ENCODE results near the gene NFYC.

NFYC gene

DNA sequence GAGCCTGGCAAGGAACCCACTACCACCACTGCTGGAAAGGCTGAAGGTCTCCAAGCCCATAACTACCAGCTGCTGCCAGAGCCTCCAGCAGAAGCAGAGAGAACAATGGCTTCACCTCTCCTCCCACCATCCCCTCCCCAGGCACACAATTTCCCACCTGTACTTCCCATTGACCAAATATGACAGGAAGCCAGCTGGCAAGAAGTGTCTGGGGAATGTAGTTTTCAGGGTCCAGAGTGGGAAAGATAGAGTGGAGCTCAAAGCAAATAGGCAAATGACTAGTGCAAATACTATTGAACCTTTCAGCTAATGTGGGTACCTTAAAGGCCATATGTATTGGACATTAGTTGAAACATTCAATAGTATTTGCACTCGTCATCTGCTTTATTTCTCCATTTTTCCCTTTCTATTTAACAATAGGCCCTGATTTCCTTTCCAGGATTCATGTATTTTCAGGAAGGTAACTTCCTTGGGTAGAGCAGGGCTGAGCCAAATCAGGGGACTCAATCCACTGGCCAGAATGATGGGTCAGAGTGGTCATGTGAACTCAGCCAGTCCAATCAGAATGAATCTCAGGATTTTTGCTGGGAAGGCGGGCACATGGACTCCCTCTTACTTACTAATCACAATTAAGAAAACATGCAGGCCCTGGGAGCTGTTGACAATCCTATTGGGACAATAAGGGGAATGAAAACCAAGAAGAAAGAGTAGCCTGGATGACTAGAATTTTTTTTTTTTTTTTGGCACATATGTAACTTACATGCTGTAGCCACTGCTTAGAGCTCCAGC is 12.1 kb upstream of the NFYC start:
- no peak overlapping the region for H3K4me3 ChIP-seq (ENCODE audit: low read depth, low read length)
- no peak for DNase-seq (ENCODE audit: low read depth, low spot score)
- TF ChIP-seq, protein P1, sequence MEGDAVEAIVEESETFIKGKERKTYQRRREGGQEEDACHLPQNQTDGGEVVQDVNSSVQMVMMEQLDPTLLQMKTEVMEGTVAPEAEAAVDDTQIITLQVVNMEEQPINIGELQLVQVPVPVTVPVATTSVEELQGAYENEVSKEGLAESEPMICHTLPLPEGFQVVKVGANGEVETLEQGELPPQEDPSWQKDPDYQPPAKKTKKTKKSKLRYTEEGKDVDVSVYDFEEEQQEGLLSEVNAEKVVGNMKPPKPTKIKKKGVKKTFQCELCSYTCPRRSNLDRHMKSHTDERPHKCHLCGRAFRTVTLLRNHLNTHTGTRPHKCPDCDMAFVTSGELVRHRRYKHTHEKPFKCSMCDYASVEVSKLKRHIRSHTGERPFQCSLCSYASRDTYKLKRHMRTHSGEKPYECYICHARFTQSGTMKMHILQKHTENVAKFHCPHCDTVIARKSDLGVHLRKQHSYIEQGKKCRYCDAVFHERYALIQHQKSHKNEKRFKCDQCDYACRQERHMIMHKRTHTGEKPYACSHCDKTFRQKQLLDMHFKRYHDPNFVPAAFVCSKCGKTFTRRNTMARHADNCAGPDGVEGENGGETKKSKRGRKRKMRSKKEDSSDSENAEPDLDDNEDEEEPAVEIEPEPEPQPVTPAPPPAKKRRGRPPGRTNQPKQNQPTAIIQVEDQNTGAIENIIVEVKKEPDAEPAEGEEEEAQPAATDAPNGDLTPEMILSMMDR (IDR thresholded peaks at IDR 0.05; ENCODE audit: low read depth, low read length): no peak
- in situ Hi-C loops (cut with HindIII; ENCODE audit: low sequenced_read_pairs): no loop called here

DNA sequence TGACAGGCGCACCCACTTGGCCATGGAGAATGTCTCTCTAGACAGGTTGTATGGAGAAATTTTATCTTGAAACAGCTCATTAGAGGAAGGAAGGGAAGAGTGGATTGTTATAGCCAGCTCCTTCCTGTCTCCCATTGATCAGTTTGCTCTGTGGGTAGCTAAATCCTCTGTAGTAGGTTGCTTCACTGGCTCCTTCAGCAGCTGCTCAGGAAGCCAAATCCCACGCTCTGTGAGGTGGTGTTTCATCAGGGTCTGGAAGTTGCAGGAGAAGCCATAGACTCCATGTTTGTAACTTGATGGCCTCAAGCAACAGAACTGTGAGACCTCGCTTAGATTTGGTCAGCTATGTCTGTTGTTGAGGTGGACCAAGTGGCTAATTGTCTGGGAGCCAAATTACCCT is 6.8 kb upstream of the NFYC start:
- DNase-seq (ENCODE audit: low read depth, low spot score): no peak
- TF ChIP-seq, protein P1 (IDR thresholded peaks at IDR 0.05; ENCODE audit: low read depth, low read length): no peak
- H3K4me3 ChIP-seq (ENCODE audit: low read depth, low read length): no peak overlapping the region
- in situ Hi-C loops (cut with HindIII; ENCODE audit: low sequenced_read_pairs): no loop called here

DNA sequence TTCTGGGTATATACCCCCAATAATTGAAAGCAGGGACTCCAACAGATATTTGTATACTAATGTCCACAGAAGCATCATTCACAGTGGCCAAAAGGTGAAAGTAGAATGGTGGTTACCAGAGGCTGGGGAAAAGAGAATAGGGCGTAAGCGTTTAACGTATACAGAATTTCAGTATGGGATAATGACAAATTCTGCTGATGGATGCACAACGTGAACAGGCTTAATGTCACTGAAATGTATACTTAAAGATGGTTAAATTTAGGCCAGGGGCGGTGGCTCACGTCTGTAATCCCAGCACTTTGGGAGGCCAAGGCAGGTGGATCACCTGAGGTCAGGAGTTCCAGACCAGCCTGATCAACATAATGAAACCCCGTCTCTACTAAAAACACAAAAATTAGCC is 4.4 kb upstream of the NFYC start:
- H3K4me3 ChIP-seq (ENCODE audit: low read depth, low read length): no peak overlapping the region
- no peak for DNase-seq (ENCODE audit: low read depth, low spot score)
- TF ChIP-seq, protein P1 (IDR thresholded peaks at IDR 0.05; ENCODE audit: low read depth, low read length): no peak
- in situ Hi-C loops (cut with HindIII; ENCODE audit: low sequenced_read_pairs): no loop called here

DNA sequence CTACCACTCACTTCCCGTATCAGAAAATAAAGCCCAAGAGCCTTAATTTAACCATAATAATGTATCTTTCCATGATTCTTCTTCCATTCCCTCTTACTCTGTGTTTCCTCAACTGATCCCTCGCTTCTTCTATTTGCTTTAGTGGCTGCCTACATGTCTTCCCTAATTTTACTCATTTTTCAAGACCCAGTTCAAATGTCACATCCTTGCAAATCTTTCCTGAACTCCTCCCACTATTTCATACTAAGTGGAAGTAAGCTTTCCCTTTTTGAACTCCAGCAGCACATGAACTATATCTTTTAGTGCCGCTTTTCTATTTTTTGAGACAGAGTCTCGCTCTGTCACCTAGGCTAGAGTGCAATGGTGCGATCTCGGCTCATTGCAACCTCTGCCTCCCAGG is 3.8 kb upstream of the NFYC start:
- DNase-seq (ENCODE audit: low read depth, low spot score): no peak
- in situ Hi-C loops (cut with HindIII; ENCODE audit: low sequenced_read_pairs): no loop called here
- TF ChIP-seq, protein P1 (IDR thresholded peaks at IDR 0.05; ENCODE audit: low read depth, low read length): no peak
- H3K4me3 ChIP-seq (ENCODE audit: low read depth, low read length): no peak overlapping the region

DNA sequence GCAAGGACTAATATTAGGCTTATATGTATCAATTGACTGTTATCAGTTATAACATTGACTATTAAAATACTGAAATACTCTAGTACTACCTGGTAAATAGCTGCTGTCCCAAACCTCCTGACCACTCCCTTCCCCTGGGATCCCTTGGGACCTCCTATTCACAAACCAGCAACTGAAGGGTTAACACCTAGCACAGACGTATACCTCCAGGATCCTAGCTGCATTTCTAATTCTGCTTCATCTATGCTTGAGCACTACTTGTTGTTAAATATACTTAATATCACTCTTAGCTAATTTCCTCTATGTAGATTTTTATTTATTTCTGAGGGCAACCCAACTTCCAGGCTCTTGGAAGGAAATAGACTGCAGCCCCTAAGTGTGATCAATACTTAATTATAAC is 1.8 kb upstream of the NFYC start:
- H3K4me3 ChIP-seq (ENCODE audit: low read depth, low read length): no peak overlapping the region
- TF ChIP-seq, protein P1 (IDR thresholded peaks at IDR 0.05; ENCODE audit: low read depth, low read length): no peak
- in situ Hi-C loops (cut with HindIII; ENCODE audit: low sequenced_read_pairs): no loop called here
- DNase-seq (ENCODE audit: low read depth, low spot score): no peak

DNA sequence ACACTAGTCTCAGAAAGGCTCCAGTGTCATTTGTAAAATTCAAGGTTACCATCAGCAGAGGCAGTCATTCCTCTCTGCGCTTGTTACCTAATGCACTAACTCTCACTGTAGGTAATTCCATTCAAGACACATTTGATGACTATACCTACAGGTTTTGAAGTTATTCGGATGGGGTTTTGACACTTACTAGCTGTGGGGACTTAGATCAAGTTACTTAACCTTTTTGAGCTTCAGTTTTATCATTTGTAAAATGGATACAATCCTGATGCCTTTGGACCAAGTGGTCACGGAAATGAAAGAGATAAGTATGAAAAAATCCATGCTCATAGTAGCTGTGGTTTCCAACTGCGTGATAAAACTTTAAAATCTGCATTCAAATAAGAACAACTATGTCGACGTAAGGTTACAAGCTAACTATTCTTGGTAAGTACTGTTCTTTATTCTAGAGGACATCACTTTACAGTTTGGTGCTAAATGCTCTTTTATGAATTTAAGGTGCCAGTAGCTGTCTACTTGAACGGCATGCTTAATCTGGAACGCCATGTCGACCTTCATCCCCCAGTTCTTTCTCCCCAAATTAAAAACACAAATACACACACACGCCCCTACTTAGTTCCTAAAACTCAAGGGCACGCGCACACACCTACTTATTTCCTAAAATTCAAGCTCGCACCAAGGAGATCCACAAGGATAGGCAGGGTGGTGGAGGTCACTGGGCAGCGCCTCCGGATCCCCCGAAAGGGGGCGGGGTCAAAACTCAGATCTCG is 550 bp upstream of the NFYC start:
- TF ChIP-seq, protein P1 (IDR thresholded peaks at IDR 0.05; ENCODE audit: low read depth, low read length): no peak
- peak overlapping the region; percentile 91 for H3K4me3 ChIP-seq (ENCODE audit: low read depth, low read length)
- in situ Hi-C loops (cut with HindIII; ENCODE audit: low sequenced_read_pairs): no loop called here
- no peak for DNase-seq (ENCODE audit: low read depth, low spot score)

Measured in astrocyte of the spinal cord (primary cell).